Activated CD4-positive, alpha-beta T cell treated with anti-CD3 and anti-CD28 coated beads, Interleukin-2, amount 50 U/mL, for 16 hours (primary cell): Measurements from ENCODE around the gene UFD1.
A peak's percentile ranks its signal among the peaks of the same experiment; 100 is the strongest.

Experiments
- DNase-seq: peaks from one replicate; pipeline ENCODE4 v3.0.0-alpha.2; 2020

UFD1 gene

DNA sequence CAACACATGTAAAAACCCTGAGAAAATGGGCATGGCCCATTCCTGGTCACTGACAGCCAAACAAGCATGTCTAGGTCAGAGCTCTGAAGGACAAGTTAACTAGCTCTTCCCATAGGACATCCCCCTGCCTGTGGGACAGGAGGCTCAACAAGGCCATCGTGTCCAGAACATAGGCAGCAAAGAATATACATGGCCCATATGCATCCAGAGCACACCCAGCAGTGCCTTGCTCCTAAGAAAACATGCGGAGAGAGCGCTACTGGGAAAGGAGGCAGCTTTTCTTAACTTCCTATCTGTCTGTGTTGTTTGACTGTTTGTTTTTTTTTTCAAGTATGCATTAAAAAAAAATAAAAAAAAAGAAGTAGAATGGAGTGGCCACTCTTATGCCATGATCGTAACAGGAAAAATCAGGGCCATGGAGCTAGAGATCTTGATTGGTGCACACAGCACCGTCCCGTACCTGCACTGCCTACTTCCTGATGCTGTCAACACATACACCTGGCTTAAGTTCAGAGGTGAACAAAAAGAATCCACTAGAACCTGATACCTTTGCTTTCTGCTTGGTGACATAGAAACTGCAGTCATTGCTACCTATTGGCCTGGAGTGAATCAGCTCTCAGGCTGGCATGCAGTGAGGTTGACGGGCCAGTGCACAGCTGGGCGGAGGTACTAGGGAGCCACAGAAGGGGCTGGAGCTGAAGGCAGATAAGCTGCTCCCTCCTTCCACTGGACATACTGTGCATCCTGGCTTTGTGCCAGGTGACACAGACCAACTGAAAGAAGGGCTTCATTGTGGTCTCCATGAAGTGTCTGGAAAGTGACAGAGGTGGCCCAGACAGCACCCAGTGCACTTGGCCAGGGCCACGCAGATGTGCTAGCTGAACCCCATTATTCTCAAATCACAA lies 11.9 kb downstream of the UFD1 start:
- DNase-seq, result no peak

DNA sequence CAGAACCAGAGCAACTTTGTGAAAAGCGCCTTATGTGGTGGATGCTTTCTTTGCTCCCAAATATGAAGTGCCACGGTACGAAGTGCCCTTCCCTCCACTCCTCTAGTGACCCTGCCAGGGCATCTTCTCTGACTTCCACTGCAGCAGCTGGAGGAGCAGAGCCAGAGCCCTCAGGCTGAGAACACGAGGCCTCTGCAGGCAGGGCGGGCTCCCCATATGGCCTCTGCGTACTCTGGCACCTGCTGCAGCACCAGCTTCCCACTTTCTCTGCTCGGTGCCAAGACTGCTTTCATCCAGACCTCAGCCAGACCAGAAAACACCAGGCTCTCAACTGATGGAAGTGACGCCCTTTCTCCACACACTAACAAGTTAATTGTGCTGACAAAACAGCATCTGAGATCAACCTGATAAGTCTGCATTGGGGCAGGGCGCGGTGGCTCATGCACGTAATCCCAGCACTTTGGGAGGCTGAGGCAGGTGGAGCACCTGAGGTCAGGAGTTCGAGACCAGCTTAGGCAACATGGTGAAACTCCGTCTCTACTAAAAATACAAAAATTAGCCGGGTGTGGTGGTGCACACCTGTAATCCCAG lies 12.8 kb downstream of the UFD1 start:
- DNase-seq, result no peak

DNA sequence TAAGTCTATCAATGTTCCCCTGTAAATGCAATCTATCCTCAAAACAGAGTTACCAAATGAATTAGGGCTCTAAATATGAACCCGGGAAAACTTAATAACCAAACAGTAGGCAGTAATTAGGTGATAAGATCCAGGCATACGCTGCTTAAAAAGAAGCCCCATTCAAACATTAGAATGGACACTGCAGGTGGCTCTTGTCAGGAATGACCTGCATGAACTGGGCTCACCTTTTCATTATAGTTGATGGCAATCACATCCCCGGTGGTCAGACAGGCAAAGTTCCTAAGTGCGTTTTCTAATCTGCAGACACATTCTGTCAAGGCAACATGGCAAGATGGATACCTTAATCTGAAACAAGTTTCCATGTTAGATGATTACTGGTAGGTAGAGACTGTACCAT lies 14.0 kb downstream of the UFD1 start:
- no peak for DNase-seq

DNA sequence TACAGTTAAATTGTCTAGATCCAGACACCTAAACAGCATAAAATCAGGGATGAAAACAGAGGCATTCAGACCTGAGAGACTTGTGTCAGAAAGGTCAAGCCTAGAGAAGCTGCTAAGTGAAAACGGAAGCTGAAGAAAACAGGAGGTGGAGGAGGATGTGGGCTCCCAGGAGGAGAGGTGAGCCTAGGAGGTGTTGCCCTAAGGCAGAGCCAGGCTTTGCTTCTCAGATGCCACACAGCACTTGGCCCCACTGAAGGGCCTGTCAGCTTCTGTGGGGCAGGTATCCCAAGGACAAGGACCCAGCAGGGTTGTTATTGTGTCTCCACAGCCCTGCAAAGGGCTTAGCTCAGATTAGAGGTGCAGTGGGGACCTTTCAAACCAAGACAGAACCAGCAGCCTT lies 14.4 kb downstream of the UFD1 start:
- DNase-seq, result no peak

DNA sequence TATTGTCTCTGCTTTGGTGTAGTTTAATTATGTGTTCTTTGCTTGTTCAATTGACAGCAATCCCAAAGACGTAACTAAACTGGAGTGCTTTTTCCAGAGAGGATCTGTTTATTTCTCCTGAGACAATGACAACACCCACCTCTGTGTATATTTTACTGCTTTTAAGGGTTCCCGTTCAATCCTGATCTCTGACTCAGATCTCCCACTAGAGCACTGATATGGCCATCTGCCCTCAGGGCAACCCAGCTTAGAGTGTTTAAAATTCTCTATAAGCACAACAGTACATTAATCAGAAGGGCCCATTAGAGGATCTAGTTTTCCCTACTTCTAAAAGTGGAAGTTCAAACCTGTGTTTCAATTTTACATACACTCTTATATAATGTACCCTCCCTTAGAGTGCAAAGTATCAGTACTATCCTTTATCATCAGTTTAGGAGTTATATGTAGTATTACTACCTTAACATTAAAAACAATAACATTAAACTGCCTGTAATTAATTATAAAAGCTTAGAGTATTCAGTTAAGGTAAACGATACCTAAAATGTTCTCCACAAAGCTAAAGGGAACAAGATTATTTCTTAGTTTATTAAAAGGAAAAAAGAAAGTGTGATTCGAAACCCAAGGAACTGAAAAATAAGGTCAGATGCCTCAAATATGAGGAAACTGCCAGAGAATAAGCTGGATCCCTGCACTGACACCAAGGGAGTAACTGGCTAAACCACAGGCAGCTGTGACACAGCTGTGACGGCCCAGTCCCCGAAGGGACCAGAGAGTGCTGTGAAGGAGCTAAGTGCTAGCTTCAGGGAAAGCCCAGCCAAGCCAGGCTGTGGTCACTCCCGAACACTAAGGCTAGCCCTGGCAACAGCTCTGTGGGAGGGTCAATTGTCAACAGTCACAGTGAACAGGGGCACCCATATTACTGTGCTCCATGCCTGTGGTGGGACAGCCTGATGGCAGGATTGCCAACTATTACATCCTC lies 15.2 kb downstream of the UFD1 start:
- no peak for DNase-seq

DNA sequence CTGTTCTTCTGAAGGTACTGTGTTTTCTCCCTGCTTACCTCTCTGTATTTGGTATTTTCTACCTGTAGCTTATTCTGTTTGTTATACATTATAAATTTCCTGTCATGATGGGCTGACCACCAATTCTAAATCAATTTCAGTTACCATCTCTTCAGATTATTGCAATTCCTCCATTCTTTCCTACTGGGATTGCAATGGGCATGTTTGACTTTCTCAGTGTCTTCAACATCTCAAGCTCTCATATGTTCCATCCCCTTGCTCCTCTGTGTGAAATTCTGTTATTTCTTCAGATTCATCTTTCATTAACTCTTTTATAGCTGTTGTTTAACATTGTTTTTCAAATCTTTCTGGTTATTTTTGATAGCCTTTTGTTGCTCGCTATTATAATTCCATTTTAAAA lies 16.0 kb downstream of the UFD1 start:
- DNase-seq, result no peak

DNA sequence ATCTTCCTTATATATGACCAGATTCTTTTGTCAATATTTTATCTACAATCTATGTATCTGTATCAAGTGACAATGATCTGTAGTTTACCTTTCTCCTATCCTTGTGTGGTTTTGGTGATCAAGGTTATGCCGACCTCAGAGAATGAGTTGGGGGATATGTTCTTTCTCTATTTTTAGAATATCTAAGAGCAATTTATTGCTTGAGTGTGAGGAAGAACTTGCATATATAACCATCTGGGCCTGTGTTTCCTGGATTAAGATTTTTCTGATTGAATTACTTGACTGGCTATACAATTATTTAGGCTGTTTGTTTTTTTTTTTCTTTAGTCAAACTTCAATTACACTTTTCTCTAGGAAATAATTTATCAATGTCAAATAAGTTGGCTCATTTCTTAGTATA lies 17.5 kb downstream of the UFD1 start:
- no peak for DNase-seq

DNA sequence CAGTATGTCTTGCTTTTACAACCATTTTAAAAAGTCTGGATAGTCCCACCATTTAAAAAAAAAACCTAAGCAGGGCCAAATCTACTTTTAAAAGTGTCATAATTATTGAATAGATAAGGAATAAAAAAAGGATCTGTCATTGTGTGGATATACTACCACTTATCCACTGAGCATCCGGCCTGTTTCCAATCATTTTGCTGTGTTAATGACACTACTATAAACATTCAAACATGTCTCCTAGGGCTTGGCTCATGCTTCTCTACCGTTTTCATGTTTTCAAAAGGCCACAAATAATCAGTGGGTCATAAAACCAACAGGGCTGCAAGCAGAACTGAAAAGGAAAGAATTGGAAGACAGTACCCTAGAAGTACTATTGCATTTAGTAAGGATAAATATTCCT lies 19.0 kb downstream of the UFD1 start:
- DNase-seq, result no peak

DNA sequence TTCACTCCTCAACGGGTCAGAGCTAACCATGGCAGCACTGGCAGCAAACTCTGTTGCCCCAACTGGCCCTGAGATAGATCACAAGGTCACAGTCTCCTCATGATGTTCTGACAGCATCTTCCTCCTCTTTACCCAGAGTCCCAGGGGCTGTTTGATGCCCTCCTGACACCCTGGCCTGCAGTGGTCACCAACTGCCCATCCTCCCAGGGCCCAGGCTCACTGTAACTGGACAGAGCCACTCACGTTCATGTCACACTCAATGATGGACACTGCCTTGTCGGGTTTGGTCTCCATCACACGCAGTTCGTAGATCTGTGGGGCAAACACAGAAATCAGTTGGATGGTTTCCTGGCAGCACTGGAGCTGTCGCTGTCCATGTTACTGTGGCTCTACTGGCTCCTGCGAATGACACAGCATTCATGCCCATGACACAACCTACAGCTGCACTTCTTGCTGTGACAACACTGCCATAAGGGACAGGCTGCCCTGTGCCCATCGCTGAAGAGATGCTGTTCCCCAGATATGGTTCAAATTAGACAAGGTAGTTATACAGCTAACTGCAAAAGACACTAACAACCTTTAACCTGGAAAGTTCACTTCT lies 21.1 kb downstream of the UFD1 start:
- DNase-seq, result no peak

DNA sequence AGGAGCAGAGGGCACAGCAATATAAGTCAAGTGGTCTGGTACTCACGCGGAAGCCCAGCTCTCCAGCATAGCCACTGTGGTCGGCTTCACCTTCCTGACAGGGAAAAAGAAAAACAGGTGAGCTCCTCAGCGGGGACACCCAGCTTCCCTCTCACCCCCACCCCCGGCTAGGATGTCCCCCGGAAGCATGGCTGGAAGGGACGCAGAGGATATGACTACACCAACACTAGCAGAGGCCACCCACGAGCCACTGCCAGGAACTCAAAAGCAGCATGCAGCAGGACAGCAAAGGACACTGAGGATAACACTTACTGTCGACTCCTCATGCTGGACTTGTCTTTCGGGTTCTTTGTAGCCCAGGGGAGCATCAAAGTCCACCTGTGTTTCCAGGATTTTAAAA lies 22.5 kb downstream of the UFD1 start:
- no peak for DNase-seq

DNA sequence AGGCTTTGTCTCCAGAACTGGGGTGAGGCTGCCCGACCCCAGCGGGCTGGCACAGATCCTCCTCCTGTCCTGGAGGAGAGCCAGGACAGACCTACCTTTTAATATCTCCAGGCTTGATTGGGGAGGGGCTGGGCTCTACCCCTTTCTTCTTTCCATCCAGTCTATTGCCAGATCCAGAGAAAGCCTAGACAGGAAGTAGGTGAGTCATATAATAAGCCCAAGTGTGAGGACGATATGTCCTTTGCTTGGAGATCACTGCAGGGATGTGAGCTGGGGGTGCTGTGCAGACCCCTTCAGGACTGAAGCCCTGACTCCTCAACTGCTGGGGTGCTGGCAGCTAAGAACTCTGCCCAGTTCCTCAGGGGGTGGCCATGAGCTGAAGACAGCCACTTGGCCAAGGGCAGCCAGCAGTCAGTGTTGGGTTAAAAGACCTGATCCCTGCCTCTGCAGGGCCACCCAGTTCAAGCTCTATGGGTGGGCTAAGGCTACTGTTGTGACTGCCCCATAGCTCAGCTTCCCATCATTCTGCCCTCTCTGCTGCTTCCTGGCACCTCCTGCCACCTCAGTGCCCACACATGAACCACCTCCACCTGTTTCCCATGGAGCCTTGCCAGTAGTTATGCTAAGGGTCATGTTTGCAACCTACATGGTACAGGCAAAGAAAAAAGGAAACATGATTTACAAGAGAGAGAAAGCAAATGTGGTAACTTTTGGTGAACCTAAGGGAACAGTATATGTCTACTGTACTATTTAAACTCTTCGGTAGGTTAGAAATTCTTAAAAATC lies 23.2 kb downstream of the UFD1 start:
- no peak for DNase-seq

DNA sequence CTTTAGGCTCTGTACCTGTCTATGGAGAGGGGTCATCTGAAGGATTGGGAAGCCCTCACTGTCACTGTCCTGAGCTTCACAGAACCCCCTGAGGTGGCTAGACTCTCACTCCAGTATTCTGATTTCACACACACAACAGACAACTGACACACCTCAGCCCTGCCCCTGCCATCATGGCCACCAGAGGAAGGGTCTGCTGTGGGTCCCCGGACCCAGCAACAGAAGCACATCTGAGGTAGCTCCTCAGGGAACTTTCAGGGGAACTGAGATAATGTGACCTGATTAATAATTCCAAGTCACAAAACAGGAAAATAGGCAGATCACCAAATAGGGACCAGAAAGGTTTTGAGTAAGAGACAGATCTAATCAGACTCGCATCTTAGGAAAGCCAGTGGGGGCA lies 24.0 kb downstream of the UFD1 start:
- DNase-seq, result no peak

DNA sequence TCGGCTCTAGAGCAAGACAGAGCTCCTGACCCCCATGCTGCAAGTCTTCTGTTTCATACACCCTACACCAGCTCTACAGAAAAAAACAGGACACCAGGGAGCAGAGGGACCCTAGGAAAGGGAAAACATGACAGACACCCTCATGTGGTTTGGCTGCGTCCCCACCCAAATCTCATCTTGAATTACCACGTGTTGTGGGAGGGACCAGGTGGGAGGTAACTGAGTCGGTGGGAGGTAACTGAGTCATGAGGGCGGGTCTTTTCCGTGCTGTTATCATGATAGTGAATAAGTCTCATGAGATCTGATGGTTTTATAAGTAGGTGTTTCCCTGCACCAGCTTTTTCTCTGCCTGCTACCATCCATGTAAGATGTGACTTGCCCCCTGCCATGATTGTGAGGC lies 24.8 kb downstream of the UFD1 start:
- DNase-seq, result no peak

DNA sequence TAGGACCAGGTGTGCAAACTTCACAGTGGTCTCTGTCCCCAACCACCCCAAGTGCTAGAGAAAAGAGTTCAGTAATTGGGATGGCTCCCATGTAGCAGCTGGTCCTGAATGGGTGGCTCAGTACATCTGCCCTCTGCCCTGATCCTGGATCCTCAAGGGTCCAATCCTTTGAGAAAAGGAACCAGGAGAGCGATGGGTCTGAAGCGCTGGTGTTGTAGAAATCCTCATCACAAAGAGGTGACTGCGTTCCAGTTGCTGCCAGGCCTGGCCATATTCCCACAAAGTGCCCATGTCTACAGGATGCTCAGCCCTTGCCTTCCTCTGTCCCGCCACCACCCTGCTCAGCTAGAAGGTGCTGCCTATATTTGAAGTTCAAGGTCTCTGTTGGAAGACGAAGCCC lies 25.3 kb downstream of the UFD1 start:
- no peak for DNase-seq

DNA sequence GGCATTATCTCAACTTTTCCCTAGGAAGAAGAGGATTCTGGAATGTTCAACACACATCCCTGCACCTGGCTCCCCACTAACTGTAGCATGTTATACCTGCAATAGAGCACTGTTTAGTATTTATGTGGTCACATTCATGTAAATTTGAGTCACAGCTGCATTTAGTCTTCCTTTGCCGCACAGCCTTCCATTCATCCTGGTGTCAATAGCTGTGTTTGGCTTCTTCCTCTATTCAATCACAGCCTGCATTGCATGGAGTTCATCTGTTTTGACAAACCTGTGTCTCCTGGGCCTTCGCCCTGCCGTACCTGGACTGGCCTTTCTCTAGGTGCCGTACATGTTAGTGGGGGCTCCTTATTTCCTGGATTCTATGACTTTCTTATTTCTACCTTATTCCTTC lies 27.4 kb downstream of the UFD1 start:
- no peak for DNase-seq

DNA sequence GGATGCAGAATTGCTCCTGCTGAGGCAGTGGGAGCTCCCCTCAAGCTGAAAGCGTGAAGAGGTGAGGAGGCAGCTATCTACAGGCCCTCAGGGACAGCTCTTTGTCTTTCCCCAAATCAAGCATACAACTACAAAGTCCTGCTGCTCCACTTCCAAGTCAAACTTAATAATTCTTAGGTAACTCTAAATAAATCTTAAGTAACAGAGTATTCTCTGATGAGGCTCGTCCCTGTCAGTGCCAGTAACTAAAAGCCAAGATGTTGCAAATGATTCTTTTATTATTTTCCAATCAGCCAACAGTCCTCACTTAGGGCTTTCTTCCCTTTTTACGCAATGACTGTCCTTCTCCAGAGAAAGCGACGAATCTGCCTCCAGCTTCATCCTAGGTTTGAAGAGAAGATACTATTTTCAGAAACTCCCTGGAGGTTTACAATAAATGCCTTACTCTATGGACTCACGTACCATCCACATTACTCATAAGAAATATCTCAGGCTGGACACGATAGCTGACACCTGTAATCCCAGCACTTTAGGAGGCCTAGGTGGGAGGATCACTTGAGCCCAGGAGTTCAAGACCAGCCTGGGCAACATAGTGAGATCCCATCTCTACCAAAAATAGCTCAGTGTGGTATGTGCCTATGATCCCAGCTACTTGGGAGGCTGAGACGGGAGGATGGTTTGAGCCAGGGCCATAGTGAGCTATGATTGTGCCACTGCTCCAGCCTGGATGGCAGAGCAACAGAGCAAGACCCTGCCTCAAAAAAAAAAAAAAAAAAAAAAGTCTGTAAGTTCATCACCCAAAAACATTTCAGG lies 28.4 kb downstream of the UFD1 start:
- DNase-seq, result no peak

DNA sequence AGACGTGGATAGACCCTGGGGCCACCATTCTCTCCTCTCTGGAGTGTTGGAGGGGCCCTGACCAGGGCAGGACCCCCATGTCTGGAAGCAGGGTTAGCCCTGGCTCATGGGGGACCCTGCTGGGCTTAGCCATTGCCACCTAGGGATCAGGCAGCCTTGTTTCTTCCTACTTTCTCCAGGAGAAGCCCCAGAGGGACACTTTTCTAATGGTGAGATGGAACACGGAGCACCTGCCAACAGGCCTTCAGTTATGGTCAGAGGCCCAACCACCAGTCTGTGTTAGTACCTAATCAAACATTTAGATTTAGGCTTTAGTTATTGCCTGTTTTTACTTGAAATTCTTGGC lies 29.6 kb downstream of the UFD1 start:
- no peak for DNase-seq

DNA sequence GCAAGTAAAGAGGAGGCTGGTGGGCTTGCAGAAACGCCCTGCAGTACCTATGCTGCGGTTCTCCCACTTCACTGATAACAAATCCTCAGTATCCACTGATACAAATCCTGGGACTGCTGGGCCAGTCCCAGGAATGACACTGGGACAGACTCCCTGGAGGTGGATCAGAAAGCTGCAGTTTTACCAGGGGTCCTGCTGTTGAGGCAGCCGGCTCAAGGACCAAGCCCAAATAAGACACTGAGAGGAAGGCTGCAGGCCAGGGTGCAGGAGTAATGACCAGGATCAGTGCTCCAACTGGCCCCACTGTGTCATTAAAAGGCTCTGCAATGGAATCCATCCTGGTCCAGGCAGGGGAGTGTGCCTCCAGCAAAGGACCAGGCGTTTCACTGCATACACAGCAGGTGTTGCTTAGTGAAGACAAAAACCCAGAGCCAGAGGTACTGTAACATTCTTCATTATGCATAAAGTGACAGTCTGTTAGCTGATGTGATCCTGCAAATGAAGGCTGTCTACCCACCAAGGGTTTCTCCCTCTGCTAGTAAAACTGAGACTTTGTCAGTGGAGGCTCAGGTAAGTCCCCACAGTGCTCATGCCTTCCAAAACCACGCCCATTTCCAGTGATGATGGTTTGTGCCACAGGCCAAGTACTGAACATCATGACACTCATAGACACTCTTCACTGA lies 30.1 kb downstream of the UFD1 start:
- DNase-seq, result peak; percentile 84

DNA sequence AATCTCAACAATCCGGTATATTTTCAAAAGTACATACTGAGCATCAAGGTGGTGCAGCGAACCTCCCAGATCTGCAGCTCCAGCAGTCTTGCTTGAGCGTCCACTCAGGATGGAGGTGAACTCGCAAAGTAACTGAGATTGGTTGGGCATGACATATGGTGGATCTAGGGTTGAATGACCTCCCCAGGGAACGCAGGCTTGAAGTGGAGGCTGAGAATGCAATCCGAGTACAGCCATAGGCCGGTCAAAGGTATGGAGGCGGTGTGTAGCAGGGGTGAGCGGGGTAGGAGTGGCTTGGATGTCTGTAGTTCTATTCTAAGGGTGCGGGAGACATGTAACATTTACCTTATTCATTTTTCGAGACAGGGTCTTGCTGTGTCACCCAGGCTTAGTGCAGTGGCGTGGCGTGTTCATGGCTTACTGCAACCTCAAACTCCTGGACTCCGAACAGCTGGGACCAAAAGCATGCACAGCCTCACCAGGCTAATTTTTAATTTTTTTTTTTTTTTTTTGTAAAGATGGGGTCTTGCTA lies 30.9 kb downstream of the UFD1 start:
- peak; percentile 41 for DNase-seq

DNA sequence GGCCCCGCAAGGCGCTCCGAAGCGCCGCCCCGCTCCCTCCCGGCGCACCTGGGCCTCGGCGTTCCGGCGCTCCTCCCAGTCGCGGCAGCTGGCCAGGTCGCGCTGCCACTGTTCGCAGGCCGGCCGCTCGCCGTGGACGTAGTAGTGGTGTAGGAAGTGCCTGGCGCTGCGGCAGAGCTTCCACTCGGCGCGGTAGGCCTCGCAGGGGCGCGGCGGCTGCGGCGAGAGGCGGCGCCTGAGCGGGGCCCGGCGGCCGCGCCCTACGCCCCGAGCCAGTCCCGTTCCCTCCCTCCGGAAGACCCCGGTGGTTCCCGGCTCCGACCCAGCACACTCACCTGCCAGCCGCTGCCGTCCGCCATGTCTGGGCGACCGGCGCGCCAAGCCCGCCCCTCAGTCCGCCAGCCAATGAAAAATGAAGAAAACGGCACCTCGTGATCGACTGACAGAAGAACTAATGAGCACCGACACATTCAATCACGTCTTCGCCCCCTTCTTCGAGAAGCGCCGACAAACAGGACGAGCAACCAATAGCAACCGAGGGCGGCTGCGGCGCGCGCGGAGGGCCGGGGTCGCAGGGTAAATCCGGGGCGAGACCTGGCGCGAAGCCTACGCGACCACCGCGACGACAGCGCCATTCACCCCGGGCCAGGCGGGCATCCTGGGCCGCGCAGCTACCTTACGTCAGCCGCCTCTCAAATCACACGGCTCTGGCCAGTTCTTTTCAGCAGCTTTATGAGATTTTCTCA lies 31.5 kb downstream of the UFD1 start, which contains the start of gene C22orf39:
Gene C22orf39 (minus strand): TSS at position 382 of the 746 bp plus-strand sequence. CDS start 23 bp downstream, at position 359.
- DNase-seq, result peak; percentile 95
